ENCODE measurements around the gene KLHDC9.

DNA sequence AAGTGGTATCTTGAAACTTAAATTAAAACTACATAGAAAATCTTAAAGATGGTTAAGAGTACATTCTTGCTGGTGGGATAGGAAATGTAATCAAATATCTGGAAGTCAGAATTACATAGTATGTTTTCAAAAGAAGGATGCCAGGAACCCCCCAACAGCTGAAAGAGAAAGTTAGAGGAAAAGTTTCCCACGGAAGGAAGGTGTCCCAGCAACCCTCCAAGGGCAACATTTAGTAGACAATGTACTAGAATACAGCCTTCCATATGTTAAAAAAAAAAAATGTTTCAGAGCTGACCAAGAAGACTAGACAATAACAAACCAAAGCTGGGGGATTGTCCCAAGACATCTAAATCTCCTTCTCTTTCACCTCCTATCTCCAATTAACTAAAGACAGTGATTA is 32.1 kb downstream of the KLHDC9 start:
- TF ChIP-seq POLR2A (IDR thresholded peaks at IDR 0.05) = no peak
- TF ChIP-seq, protein P1, sequence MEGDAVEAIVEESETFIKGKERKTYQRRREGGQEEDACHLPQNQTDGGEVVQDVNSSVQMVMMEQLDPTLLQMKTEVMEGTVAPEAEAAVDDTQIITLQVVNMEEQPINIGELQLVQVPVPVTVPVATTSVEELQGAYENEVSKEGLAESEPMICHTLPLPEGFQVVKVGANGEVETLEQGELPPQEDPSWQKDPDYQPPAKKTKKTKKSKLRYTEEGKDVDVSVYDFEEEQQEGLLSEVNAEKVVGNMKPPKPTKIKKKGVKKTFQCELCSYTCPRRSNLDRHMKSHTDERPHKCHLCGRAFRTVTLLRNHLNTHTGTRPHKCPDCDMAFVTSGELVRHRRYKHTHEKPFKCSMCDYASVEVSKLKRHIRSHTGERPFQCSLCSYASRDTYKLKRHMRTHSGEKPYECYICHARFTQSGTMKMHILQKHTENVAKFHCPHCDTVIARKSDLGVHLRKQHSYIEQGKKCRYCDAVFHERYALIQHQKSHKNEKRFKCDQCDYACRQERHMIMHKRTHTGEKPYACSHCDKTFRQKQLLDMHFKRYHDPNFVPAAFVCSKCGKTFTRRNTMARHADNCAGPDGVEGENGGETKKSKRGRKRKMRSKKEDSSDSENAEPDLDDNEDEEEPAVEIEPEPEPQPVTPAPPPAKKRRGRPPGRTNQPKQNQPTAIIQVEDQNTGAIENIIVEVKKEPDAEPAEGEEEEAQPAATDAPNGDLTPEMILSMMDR (IDR thresholded peaks at IDR 0.05) = no peak

Data from right lobe of liver (tissue), 4 donors.